ENCODE data around the gene C8G.

Gene C8G

DNA sequence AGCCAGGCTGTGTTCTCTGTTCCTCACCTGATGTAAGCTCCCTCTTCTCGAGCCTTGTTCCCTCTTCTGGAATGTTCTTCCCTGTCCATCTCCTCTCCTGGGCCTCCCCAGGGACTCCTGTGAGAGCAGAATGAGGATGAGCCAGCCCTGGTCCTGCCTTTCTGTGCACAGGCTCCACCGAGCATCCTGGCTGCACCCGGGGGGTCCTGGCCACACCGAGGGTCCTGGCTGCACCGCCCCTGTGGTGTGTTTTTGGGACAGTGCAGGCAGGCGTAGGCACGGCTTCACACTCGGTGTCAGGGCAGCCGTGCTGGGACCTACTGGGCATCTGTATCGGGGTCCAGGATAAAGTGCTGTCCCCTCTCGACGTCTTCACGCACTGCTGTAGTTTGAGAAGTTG lies 18.3 kb upstream of the C8G start:
- Histone ChIP-seq H2AFZ (ENCODE audit: low read depth, low read length) (no peak overlapping the region), H3K79me2 (ENCODE audit: insufficient read depth, low read length) (no peaks in the 10 kb centered on the region), H4K20me1 (ENCODE audit: insufficient read depth, low read length) (no peaks in the 10 kb centered on the region; the same call in 1 of the 2 replicates), H3K27ac (ENCODE audit: low read length) (no peak overlapping the region), H3K4me2 (ENCODE audit: insufficient read depth, low read length) (no peak overlapping the region), H3K4me3 (ENCODE audit: low read depth in 1 of 2, low read length in 2 of 2) (no peak overlapping the region), H3K4me1 (ENCODE audit: insufficient read depth, low read length) (no peaks in the 10 kb centered on the region), H3K36me3 (ENCODE audit: insufficient read depth, low read length) (peaks cover 73% of the 10 kb centered on the region), H3K9ac (ENCODE audit: low read depth, low read length) (no peak overlapping the region), H3K9me3 (ENCODE audit: insufficient read depth, low read length, severe bottlenecking) (no peaks in the 10 kb centered on the region), H3K27me3 (ENCODE audit: insufficient read depth, low read length, poor library complexity) (no peaks in the 10 kb centered on the region)
- DNase-seq (no peak), ATAC-seq (ENCODE audit: insufficient read depth, low read depth) (no peak)
- TF ChIP-seq EZH2 (IDR thresholded peaks at IDR 0.05; ENCODE audit: borderline replicate concordance, low read depth, low read length, severe bottlenecking), result no peak
- TF ChIP-seq, protein P1, sequence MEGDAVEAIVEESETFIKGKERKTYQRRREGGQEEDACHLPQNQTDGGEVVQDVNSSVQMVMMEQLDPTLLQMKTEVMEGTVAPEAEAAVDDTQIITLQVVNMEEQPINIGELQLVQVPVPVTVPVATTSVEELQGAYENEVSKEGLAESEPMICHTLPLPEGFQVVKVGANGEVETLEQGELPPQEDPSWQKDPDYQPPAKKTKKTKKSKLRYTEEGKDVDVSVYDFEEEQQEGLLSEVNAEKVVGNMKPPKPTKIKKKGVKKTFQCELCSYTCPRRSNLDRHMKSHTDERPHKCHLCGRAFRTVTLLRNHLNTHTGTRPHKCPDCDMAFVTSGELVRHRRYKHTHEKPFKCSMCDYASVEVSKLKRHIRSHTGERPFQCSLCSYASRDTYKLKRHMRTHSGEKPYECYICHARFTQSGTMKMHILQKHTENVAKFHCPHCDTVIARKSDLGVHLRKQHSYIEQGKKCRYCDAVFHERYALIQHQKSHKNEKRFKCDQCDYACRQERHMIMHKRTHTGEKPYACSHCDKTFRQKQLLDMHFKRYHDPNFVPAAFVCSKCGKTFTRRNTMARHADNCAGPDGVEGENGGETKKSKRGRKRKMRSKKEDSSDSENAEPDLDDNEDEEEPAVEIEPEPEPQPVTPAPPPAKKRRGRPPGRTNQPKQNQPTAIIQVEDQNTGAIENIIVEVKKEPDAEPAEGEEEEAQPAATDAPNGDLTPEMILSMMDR (IDR thresholded peaks at IDR 0.05; ENCODE audit: borderline replicate concordance, extremely low read depth, low read length, poor library complexity, severe bottlenecking), result no peak

- Histone ChIP-seq H3K36me3 (ENCODE audit: insufficient read depth, low read length) (peaks cover 64% of the 10 kb centered on the region), H3K9me3 (ENCODE audit: insufficient read depth, low read length, severe bottlenecking) (no peaks in the 10 kb centered on the region), H4K20me1 (ENCODE audit: insufficient read depth, low read length) (no peaks in the 10 kb centered on the region; the same call in 1 of the 2 replicates), H3K4me3 (ENCODE audit: low read depth in 1 of 2, low read length in 2 of 2) (no peak overlapping the region), H3K27me3 (ENCODE audit: insufficient read depth, low read length, poor library complexity) (no peaks in the 10 kb centered on the region), H3K4me1 (ENCODE audit: insufficient read depth, low read length) (no peaks in the 10 kb centered on the region), H3K9ac (ENCODE audit: low read depth, low read length) (no peak overlapping the region), H3K79me2 (ENCODE audit: insufficient read depth, low read length) (no peaks in the 10 kb centered on the region), H2AFZ (ENCODE audit: low read depth, low read length) (no peak overlapping the region), H3K4me2 (ENCODE audit: insufficient read depth, low read length) (no peak overlapping the region), H3K27ac (ENCODE audit: low read length) (no peak overlapping the region)
- TF ChIP-seq EZH2 (IDR thresholded peaks at IDR 0.05; ENCODE audit: borderline replicate concordance, low read depth, low read length, severe bottlenecking), result no peak
- TF ChIP-seq, protein P1 (IDR thresholded peaks at IDR 0.05; ENCODE audit: borderline replicate concordance, extremely low read depth, low read length, poor library complexity, severe bottlenecking), result no peak
- no peak for ATAC-seq (ENCODE audit: insufficient read depth, low read depth)
- no peak for DNase-seq
These were observed 17.4 kb upstream of the C8G start for GRCh38 chr9:136927343-136928271.

GRCh38 chr9:136928591-136928990 lies 16.5 kb upstream of the C8G start:
- no peaks in the 10 kb centered on the region for H3K4me1 ChIP-seq (ENCODE audit: insufficient read depth, low read length)
- H4K20me1 ChIP-seq (ENCODE audit: insufficient read depth, low read length), result no peaks in the 10 kb centered on the region; the same call in 1 of the 2 replicates
- H3K36me3 ChIP-seq (ENCODE audit: insufficient read depth, low read length), result peaks cover 58% of the 10 kb centered on the region
- H2AFZ ChIP-seq (ENCODE audit: low read depth, low read length), result no peak overlapping the region
- H3K4me3 ChIP-seq (ENCODE audit: low read depth in 1 of 2, low read length in 2 of 2), result no peak overlapping the region
- DNase-seq, result no peak
- no peak for TF ChIP-seq EZH2 (IDR thresholded peaks at IDR 0.05; ENCODE audit: borderline replicate concordance, low read depth, low read length, severe bottlenecking)
- TF ChIP-seq, protein P1 (IDR thresholded peaks at IDR 0.05; ENCODE audit: borderline replicate concordance, extremely low read depth, low read length, poor library complexity, severe bottlenecking), result no peak
- H3K9ac ChIP-seq (ENCODE audit: low read depth, low read length), result no peak overlapping the region
- no peak overlapping the region for H3K4me2 ChIP-seq (ENCODE audit: insufficient read depth, low read length)
- H3K9me3 ChIP-seq (ENCODE audit: insufficient read depth, low read length, severe bottlenecking), result no peaks in the 10 kb centered on the region
- H3K27me3 ChIP-seq (ENCODE audit: insufficient read depth, low read length, poor library complexity), result no peaks in the 10 kb centered on the region
- H3K27ac ChIP-seq (ENCODE audit: low read length), result no peak overlapping the region
- no peaks in the 10 kb centered on the region for H3K79me2 ChIP-seq (ENCODE audit: insufficient read depth, low read length)
- ATAC-seq (ENCODE audit: insufficient read depth, low read depth), result no peak; the same call in 2 of the 3 replicates
